ENCODE results near the gene PRSS27.

GRCh38 chr16:2741168-2741567 lies 21.1 kb upstream of the PRSS27 start:
- TF ChIP-seq CTCF (conservative IDR thresholded peaks at IDR 0.05 in 1 of 2, IDR thresholded peaks at IDR 0.05 in 1 of 2; ENCODE audit: low read depth in 1 of 2, low read length in 2 of 2), result no peak
- TF ChIP-seq EZH2 (IDR thresholded peaks at IDR 0.05; ENCODE audit: low read length, missing control alignments), result no peak
